GM21381 (cell line): ENCODE measurements around the gene FTO.

Experiments
- ATAC-seq: cut with Tn5 transposase; IDR thresholded peaks from one replicate; pipeline ENCODE4 v1.9.1; 2021; ENCODE audit warnings: mild to moderate bottlenecking, moderate library complexity; ENCODE audit not compliant: unreplicated experiment

Gene FTO

DNA sequence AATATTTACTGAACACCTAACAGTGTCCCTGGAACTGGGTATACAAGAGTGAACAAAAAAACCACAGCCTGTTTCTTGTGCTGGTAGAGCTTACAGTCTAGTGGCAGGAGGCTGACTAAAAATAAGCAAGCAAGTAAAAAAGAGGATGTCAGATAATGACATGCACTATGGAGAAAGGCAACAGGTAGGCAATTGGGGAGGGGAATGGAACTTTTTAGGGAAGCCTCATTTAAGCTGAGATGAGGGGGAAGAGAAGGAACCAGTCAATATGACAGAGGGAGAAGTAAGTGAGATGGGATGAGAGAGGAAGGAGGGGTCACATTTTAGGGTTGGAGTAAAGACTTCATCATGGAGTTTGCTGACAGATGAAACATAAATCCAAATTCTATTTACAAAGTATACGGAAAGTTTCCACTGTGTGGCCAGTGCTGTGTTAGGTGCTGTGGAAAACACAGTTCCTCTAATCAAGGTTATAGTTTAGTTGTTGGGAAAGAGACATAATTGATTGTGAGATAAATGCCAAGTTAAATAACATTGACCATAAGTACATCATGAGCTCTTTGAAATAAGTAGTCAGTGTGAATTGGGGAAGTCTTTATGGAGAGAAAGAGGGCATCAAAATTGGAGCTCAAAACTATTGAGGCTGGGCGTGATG, 251.4 kb downstream of the FTO start:
- no peak for ATAC-seq

DNA sequence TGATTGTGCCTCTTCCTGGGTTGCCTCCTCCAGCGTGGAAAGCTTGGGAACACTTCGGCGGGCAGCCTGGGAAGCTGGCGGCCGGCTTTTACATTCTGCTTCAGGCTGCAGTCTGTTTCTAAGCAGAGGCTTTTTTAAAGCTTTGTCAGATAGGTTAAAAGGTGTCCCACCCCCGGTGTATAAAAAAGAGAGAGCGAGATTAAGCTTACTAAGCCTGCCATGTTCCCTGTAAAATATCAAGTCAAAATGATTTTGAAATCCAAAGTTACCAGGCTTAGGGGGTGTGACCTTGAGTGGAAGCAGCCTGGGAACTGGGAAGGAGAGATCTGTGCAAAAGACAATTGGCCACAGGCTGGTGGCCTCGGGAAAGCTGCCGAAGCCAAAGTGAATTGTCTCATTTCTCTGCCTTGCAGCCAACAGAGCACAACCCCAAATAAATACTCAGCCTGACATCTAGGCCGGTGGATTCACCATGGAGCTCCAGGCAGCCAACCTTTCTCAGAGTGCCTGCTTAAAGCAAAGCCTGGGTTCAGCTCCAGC, 254.5 kb downstream of the FTO start:
- no peak for ATAC-seq

DNA sequence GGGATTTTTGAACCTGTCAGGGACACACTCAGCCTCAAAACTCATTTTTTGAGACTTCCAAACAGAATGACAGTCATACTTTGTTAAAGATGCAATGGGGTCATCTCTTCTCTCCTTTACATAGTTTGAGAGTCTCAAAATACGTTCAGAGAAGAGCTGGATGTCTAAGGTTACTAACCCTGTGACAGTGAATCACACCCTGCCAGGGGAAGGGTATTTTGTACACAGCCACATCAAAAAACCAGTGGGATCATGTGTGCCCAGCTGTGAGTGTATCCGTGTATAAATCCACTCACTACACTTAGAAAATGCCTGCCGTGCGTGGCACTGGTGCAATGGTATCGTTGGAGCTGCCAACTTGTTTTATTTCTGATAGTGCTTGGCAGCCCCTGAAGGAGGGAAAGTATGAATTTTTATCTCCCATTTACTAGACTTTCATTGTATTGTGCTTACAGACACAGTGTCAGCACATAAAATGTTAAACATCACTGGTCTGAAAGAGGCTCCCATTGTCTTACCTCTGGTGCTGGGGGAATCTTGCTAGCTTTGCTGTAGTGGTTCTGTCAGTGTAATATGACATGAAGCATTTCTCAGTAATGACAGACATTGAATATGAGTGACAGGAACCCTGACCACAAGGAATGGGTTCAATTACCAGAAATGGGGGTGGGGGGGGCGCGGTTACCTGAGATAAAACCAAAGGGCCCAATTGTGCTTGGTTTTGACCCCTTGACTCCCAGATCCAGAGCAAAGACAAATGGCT, 256.3 kb downstream of the FTO start:
- no peak for ATAC-seq

DNA sequence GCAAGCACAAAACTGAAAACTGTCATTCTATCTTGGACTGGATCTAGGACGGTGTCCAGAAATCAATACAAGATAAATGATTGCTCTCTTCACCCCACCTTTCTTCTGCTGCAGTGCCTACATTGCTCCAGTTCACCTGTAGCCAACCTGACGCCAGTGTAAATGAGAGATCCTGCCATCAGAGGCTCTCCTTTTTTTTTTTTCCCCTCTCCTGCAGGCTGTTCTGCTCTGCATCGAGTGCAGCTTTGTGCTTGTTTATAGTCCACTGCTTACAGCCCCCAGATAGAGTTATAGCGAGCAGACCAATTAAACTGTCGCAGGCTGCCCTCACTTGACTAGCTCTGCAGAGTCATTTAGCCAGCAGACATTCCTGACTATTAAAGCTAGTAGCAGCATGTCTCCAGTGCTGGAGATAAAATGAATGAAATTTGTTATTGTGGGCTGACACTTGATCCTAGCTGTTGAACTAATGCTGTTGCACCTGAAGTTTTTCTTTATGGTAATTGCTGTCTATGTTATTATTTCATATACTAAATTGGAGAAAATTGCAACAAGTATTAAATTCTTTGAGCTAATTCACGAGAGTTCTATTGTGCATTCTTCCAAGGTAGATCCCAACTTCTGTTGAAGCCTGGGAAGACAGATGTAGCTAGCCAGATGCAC, 257.1 kb downstream of the FTO start:
- ATAC-seq, result no peak

DNA sequence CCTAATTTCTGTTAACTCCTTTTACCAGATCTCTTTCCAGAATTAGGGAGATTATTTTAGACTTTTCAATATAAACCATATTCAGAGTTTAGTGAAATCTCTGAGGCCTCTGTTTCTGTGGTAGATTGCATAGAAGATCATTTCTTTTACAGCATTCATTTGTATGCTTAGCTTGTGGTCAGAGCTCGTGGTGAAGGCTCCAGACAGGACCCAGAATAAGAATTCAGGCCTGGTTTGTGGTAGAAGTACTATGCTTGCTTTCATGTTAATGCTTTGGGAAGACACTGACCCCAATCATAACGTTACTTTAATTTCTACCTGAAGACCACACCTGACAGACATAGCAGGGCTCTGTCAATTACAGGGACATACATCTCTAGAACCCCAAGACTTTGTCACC, 258.1 kb downstream of the FTO start:
- no peak for ATAC-seq

DNA sequence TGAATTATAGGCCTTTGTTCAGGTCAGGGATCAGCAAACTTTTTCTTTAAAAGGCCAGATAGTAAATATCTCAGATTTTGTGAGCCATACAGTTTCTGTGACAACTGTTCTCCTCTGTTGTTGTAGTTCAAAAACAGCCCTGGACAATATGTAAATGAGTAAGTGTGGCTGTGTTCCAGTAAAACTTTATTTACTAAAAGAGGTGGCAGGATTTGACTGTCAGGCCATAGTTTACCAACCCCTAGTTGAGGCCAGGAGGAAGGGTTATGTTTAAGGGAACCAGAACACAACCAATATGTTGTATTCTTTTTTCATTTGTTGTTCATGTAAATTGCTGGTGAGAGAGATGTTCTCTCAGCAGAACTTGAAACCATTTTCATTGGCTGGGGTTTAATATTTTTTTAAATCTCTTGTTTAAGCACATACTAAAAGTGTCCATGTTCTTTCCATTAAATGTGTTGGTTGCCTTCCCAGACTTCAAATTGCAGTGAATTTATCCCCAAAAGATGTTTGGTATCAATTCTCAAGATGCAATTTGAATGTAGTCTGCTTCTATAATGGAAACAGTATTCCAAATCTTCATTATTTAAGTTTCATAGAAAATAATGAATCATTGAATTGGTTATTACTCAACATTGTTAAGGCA, 260.3 kb downstream of the FTO start:
- ATAC-seq, result no peak

DNA sequence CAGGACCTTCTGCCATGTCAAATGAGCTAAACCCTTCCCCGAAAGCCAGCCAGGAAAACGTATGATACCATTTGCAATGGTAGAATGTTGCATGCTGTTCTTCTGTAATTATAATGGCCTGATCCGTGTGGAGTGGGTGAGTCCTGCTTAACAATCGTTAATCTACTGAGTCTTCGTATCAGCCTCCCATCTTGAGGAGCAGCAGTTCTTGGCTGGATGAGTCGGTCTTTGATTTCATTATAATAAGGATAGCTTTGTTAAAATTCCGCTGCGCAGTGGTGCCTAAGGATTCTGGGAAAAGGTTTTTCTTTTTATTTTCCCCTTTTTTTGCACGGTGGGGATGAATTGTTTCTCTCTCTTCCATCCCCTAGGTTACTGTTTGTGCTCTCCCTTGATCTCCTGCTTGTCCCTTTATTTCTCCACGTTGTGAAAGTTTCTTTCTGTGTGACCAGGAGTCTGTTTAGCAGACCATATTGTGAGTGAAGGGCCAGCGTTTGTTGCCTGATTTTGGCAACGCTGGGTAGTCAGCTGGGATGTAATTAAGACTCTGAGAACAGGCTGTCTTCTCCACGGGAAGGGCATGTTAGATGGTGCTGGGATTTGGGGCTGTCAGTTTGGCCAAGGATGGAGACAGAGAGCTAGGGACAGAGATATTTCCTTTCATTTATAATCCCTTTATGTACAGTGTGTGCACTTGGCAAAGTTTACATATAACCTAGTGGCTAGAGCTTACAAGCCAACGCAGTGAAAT, 263.0 kb downstream of the FTO start:
- ATAC-seq, result no peak

DNA sequence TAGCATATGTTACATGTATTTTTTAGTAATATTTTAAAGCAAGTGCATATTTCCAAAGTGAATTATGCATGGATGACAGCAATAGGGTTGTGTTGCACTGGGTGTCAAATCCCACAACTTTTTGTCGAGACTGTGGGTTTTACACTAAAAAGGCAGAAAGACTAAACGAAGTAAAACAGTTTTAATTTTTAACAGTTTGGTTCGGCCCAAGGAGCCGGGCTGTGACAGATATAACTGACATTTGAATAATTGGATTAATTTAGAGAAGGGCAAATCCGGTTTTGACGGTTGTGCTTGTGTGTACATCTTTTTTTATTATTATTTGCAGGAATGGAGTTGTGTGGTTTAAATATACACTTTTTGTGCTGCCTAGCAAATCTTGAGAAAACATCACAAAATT, 263.6 kb downstream of the FTO start:
- no peak for ATAC-seq

DNA sequence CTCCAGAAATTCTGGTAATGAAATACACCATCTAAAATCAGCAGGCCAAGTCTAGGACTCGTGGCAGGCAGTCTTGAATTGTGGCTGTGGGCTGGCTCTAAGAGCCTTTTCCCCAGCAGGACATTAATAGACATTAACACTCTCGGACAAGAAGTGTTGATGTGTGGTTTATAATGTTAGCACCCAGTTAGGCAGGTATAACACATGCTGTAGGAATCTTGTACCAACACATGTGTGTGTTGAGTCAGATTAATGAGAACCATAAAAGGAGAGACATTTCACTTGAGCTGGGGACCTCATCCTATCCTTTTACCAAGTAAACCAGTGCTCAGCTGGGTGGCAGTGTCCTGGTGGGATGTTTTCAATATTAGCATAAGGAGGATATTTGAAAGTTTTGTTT, 264.5 kb downstream of the FTO start:
- ATAC-seq, result no peak

DNA sequence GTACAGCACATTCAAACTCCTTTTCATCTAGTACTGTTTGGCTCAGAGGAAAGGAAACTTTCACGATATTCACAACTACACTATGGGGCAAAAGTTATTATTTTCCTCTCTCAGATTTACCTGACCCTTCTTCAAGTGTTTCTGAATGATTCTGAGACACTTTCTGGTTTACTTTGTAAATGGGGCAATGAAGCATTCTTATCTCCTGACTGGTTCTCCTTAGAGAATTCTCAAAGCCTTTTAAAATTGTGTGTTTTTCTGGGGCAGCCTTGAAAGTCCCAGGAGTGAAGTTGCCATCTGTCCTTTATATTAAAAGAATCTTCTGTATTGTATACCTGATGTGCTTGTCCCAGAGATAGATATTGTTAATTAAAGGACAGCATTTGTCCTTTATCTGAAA, 264.9 kb downstream of the FTO start:
- no peak for ATAC-seq

DNA sequence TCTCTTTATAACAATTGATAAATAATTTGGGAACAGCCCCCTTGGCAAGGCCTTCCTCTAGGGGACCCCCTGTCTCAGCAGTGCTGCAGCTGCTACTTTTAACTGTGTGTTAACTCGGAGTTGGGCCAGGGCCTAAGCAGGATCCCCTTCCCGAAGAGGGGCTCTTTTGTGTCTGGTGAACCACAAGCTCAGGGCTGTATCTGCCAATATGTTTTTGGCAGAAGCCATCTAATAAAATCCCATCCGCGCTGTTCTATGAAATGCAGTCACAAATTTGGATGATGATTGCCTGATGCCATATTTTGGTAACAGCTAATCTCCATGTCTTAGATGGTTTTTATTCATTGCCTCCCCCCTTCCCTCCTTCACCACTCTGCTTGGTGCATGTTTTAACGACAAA, 267.7 kb downstream of the FTO start:
- ATAC-seq, result no peak

DNA sequence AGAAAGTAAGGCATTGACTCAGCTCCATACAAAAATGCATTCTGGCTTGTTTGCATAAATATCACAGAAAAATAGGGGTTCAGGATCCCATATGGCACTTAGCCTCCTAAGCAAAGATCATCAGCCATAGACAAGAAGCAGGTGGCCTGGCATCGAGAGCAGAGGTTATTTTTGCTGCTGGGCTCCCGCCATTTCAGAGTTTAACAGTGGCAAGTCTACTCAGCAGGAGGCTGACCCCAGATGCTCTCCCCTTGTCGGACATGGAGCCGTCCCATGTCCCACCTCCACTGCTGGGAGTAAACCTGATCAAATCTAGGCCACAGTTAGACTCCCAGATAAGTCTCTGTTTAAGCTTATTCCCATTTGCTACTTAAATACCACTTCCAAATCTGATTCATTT, 269.1 kb downstream of the FTO start:
- ATAC-seq, result no peak

DNA sequence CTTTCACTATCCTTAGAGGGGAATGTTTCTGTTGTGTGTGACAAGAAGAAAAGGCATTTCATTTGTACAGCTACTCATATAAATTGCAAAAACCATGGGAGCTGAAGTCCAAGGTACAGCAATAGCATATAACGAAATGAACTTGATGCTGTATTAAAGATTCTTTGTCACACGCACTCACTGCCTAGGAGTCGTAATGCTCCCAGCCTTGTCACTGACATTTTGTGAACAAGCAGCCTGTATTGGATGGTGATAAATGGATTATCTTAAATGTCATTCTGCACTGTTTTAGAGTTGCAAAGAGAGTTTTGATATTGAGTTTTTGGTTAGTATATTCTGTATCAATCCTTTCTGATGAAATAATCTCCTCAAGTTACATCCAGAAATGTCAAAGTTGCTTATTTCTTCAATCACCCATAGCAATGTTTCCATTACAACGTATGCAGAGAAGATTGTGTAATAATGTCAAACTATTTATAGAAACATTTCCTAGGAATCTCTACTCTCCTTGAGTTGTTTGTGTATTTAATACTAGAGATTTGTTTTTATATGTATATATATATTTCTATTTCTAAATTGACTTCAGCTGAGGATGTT, 270.6 kb downstream of the FTO start:
- no peak for ATAC-seq

DNA sequence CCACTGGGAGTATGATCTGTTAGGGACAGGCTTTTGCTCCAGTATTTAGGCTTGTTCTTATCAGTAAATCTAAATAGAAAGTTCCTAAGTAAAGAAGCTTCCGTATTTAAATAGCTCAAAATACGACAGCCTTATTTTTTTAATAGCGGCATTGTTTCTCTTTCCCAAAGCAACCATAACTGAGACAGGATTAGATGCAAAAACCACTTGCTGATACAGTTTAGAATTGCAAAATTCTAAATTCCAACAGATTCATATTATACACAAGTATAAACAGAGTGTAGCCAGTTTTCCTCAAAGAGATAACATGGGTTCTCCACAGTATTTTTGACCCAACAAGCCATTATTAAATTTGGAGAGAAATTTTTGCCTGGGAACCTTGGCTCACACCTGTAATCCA, 276.7 kb downstream of the FTO start:
- no peak for ATAC-seq

DNA sequence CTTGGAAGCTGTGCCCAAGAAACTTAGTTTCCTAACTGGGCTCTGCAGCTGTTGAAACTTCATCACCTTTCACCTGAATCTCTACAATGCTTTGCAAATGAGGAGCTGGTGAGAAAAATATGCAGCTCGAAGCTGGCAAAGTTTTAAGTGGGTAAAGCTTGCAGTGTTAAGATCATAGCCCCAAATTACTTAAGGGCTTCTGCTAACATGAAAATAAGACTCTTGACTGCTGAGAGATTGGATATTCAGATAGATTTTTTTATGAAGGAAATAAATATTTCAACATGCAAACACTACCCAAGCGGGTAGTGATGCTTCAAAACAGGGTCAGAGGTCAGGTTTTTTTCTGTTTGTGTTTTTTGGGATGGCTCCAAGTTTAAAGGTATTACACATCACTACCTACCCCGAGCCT, 278.7 kb downstream of the FTO start:
- no peak for ATAC-seq

DNA sequence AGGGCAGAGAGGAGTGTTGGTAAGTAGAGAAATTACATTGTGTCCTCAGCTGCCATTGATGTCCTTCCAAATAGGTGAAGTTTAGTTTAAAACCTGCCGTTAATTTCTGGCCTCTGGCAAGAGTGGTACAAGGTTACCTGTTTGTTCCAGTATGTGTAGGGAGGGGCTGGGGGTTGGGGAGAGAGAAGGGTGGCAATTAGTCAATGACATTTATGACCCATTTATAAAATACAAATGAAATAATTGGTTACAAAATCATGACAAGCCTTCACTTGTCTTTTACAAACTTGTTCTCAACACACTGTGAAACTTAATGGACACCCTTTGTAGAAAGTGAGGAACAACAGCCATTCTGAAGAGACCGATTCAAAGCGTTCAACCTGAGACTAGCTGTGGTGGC, 281.0 kb downstream of the FTO start:
- ATAC-seq, result no peak

DNA sequence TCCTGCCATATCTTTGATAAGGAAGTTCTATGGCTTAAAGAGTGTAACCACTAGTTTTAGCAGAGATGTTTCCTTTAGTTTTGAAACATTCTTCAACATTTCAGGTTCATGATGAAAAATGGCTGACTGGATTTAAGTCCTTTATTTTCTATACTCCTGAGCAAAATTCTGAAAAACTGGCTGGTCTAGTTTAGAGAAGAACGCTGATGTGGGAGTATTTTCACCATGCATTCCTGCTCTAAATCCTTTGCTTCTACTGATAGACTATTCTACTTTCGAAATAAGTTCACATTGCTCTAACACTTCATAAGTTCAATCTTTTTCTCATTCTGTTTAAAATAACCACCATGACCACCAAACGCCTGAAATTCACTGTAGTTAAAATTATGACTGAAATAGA, 281.9 kb downstream of the FTO start:
- no peak for ATAC-seq

DNA sequence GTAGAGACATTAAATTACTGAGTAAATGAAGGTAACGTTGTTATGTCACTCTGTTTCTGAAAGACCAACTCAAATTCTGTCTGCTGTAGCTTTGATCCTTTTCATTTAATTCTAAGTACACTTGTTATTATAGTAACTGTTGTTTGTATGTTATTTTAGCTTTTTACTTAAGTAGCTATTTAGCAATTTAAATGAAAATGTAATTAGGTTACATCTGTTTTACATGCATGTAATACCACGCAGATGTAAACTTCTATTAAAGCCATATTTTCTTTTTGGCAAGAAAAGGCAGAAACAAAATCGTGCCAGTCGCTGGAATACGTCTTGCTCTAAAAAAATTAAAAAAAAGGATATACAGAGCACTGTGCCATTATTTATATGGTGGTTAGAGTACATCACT, 282.8 kb downstream of the FTO start:
- ATAC-seq, result no peak

DNA sequence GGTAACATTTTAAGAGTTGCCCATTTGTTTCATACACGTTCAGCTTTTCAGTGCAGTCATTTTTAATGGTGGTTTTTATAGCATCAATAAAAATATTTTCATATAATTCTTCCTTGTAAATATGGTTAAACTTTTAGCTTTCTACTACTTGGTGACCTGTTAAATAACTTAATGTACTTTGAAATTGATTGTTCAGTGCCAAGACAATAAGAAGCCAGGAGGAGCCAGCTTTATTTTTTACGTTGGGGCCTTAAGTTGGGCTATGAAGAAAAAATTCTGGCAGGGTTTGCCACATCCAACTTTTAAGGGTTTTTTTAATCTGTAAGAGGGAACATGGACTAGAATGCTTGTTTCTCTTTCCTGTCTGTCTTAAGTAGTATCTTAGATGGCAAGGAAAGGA, 284.2 kb downstream of the FTO start:
- no peak for ATAC-seq

DNA sequence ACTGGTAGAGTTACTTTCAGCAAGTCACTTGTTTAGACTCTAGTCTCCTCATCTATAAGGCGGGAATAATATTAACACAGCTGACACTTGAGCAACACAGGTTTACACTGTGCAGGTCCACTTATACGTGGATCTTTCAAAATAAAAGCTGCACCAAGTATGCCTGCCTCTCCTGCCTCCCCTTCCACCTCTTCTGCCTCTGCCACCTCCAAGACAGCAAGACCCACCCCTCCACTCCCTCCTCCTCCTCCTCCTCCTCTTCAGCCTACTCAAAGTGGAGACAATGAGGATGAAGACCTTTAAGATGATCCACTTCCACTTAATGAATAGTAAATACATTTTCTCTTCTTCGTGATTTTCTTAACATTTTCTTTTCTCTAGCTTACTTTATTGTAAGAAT, 285.6 kb downstream of the FTO start:
- ATAC-seq, result no peak
